IPS-11a (cell line): ENCODE data around the gene MUC4.

Experiments
- H3K4me3 ChIP-seq: one replicate; pipeline ENCODE4 v1.5.1; 2013; ENCODE audit warnings: low read depth, low read length, control low read depth

The MUC4 gene

DNA sequence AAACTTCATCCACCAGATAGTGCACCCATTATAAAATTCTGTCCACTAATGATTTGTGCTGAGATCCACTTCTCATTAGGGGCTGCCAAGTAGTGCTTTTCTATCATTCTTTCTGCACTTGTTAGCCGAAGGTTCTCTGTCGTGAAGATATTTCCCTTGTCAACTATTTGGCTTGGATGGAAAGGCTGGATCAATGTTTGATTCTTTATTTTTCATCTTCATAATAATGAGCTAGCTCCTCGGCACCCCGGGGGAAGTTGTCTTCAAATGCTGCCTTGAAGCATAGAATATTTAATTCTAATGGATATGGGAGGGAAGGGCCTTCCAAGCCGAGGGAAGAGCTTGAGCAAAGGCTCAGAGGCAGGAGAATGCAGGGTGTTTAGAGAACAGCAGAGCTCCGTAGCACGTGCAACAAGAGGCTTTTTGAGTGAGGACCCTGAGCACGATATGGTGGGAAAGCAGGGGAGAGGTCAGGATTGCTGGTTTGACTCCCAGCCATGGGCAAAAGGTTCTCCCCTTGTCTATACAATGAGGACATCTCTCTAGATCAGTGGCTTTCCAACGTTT, 107.2 kb downstream of the MUC4 start:
- H3K4me3 ChIP-seq = no peak overlapping the region

GRCh38 chr3:195703776-195704175, 108.0 kb downstream of the MUC4 start:
- no peak overlapping the region for H3K4me3 ChIP-seq

DNA sequence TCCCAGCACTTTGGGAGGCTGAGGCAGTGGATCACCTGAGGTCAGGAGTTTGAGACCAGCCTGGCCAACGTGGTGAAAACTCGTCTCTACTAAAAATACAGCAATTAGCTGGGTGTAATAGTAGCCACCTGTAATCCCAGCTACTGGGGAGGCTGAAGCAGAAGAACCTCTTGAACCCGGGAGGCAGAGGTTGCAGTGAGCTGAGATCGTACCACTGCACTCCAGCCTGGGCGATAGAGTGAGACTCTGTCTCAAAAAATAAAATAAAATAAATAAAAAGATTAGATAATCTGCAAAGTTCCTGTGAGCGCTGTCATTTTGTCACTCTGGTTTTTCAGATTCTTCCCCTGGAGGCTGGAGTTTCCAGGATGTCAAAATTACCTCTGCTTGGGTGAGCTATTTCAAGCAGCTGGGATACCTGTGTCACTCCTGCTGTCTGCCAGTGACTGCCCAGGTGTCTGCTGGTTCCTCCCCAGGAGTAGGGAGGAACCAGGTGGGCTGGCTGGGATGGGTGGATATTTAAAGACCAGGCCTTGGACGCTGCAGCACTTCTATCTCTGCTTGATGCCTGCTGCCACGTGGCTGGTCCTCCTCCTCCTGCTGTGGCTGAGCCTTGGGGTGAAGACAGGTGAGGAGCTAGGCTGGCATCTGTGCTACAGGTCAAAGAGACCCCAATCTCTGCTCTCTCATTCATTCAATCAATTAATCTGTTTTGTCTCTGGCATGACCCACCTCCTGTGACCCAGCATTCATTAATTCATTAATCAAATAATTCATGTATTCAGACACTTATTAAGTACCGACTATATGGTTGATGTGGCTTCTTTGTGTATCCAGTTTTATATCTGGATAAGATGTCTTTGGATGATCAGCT, 110.5 kb downstream of the MUC4 start:
- no peak overlapping the region for H3K4me3 ChIP-seq

GRCh38 chr3:195700319-195700718, 111.4 kb downstream of the MUC4 start:
- H3K4me3 ChIP-seq = no peak overlapping the region

DNA sequence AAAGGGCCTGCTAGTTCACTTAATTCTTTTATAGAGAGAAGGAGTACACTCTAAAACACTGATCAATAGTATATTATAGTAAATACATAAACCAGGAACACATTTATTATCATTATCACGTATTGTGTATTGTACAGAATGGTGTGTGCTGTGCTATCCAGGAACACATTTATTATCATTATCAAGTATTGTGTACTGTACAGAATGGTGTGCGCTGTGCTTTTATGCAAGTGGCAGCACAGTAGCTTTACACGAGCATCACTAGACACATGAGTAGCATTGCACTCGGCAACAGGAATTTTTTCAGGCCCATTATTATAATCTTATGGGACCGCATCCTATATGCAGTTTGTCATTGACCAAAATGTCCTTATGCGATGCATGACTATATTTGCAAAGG, 111.9 kb downstream of the MUC4 start:
- no peak overlapping the region for H3K4me3 ChIP-seq

DNA sequence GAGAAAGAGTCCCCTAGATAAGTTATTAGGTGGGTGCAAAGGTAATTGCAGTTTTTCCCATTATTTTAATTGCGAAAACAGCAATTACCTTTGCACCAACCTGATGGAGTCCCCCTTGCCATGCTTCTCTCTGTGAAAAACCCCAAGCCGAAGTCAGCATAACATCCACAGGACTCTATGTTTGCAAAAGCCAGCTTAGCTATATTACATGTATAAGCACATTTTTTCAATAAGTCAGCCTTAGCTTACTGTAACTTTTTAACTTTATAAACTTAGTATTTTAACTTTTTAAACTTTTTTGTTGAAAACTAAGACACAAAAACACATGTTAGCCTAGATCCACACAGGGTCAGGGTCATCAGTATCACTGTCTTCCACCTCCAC, 112.3 kb downstream of the MUC4 start:
- no peak overlapping the region for H3K4me3 ChIP-seq

DNA sequence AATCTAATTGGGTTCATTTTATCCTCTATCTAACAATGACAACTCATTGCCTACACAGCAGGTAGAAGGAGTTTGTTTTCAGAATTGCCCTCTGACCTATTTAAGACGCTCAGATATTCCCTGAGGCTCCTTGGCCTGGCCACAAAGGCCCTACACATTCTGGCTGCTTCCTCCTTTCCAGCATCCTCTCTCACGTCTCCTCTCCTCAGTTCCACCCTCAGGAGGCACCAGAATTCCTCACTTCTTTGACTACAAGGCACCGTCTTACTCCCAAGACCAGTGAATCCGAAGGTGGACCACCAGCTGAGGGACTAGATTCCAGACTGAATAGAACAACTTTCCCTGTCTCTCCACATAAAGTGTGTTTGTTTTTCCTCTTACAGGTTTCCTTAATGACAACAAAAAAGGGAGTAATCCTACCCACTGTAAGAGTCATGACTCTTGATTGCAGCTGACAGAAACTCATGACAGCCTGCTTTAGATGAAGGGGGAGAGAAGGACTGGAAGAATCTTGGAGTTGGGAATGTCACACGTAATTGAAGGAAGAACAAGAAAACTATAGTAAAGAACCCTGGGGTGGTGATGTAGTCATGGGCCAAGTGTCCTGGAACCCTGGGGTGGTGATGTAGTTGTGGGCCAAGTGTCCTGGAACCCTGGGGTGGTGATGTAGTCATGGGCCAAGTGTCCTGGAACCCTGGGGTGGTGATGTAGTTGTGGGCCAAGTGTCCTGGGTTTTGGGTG, 112.9 kb downstream of the MUC4 start:
- H3K4me3 ChIP-seq = no peak overlapping the region

GRCh38 chr3:195698325-195698646, 113.4 kb downstream of the MUC4 start:
- no peak overlapping the region for H3K4me3 ChIP-seq

- no peak overlapping the region for H3K4me3 ChIP-seq
Observed at GRCh38 chr3:195697582-195698324, 114.0 kb downstream of the MUC4 start.
